Stimulated activated CD8-positive, alpha-beta memory T cell treated with anti-CD3 and anti-CD28 coated beads, Interleukin-2, amount 100 ng/mL, for 1 hour (primary cell): ENCODE data around the gene KREMEN1.

Experiments used
- DNase-seq, 2 donors: peaks; one replicate each; pipeline ENCODE4 v3.0.0-alpha.2; 2020; ENCODE audit warnings: low read depth in 2 of 2

The KREMEN1 gene

DNA sequence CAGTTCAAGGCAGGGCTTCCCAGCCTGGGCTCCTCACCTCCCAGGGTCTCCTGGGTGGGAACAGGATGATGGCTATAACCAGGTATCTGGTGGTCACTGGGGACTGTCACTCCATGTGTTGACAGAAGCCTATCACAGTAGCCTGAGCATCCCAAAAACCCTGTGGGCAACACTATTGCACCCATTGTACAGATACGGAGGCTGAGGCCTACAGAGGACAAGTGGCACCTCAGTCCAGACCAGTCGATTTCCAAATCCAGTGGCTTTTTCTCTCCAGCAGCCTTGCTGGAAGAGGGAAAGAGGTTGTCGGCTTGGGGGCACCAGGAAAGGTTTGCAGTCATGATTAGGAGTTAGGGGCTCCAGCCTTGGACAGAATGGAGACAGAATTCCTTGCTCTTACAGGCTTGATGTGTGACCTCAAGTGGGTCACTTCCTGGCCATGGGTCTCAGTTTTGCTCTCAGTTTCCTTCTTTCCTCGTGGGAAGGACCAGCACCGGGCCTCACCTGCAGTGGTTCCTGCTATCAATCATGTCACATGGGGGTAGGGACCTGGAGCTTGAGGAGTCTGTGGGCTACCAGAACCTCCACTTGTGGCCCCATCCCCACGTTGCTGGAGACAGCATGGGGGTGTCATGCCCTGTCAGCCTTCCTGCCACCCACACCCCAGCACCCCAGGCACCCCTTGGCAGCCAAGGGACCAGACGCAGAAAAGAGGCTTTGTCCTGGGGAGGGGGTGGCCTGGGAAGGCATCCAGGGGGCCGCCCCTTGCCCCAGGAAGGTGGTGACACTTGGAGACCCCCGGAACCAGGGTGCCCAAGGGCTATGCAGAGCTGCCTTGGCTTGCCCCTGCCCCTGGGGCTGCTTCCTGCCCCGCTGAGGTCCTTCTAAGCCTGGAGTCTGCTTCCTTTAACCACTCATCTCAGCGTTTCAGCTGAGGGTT lies 135.0 kb downstream of the KREMEN1 start:
- no peak for DNase-seq

DNA sequence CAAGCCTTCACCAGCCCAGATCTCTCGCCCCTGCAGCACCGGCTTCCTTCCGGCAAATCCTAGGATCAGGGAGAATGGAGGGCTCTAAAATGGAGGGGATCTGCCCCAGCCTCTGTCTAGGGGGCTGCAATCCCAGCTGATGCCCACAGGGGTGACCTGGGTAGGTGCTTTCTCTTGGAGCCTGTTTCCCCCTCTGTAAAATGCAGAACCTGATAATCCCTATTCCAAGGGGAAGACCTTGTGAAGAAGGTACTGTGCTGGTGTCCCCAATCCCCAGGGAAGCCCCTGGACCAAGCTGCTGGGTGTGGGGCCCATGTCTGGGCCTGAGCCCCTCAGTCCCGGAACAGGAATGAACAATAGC lies 135.6 kb downstream of the KREMEN1 start:
- DNase-seq: no peak

DNA sequence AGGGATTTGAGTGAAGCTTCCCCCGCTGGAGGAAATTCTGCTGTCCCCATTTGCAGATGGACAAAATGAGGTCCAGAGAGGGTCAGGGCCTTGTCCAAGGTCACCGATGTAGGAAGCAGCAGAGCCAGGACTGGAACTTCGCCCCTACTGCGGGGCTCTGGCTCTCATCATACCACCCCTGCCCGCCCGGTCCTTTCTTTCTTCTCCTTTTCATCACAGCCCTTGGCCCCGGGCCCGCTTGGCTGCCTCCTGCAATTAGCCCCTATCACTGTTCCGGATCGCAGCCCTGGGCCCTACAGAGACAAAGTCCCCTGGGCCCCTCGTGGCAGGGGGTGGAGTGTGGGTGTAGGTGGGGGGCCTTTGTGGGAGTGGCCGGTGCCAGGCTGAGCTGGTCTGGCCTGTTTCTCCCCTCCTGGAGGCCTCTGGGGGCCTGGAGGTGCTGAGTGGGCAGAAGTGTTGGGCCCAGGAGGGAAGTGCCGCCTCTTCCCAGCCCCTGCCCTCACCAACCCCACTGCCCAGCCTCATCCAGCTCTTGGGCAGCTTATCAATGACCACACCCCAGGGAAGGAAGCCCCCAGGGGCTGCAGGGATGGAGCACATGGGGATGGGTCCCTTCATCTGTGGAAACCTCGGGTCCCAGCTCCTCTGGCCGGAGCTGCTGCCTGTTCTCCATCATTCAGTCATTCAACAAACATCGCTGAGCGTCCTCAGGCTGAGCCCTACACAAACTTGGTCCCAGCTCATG lies 136.2 kb downstream of the KREMEN1 start:
- DNase-seq: no peak

DNA sequence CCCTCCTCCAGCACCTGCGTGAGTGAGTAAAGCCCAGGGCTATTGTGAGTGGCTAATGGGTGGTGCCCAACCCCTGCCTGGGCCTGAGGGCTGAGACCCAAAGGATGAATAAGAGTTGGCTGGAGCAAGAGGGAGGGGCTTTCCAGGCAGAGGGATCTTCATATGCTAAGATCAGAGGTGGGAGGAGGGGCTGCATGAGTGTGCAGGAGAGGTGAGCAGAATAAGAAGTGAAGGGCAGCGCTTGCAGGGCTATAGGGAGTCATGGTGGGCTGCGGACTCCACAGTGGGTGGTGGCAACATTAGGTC lies 136.7 kb downstream of the KREMEN1 start:
- no peak for DNase-seq

DNA sequence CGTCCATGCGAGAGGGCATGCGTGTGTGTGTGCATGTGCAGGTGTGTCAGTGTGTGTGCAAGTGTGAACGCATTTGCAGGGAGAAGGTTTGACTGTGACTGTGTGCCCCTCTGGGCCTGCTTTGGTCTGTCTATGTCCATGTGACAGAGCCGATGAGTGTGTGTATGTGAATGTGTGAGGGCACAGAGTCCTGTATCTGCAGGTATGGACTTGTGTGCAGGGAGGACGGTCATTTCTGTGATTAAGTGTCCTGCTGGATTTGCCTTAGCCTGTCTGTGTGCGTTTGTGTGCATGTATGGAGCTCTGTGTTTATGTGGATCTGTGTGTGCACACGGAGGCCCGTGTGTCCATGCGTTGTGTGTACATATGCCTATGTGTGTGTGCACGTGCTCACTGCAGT lies 138.2 kb downstream of the KREMEN1 start:
- no peak for DNase-seq

DNA sequence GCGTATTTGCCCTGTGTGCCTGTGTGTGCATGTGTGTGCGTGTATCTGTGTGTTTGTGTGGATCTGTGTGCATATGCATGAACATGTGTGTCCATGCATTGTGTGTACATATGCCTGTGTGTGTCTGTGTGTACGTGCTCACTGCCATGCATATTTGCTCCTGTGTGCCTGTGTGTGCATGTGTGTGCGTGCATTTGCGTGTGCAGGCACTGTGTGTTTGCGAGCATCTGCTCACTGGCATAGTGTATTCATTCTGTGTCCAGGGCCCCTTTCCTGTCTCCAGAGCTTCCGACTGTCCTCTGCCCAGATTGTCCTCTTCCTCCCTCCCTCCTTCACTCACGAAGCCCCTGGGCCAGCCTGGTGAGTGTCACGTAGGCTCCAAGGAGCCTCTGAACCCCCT lies 138.6 kb downstream of the KREMEN1 start:
- no peak for DNase-seq

DNA sequence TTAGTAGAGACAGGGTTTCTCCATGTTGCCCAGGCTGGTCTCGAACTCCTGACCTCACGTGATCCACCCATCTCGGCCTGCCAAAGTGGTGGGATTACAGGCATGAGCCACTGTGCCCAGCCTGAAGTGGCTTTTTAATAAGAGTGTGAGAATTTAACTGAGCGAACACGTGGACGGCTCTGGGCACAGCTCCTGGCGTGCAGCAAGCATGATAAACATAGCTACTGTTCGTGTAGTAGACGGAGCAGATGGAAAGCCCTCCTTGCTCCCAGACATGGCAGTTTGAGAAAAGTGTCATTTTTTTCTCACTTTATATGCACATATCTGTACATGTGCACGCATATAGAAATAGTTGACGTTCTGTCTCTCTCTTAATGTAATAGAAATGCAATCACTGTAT lies 139.9 kb downstream of the KREMEN1 start:
- no peak for DNase-seq

DNA sequence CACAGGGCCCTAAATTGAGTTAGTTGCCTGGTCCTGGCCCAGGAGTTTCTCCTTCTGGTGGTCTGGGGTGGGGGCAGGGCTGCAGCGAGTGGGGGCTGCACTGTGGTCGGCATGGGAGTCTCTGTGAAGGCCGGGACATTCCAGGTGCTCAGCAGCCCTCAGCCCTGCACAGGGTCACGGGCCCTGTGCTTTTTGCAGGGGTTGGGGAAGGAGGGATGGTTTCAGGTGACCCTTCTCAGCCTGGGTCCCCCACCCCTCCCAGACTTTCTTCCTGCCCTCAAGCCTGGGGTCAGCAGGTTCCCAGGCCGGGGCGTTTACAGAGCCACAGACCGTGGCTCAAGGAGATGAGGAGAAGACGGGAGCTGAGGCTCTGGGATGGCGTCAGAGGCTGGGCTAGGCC lies 140.7 kb downstream of the KREMEN1 start:
- DNase-seq: no peak

DNA sequence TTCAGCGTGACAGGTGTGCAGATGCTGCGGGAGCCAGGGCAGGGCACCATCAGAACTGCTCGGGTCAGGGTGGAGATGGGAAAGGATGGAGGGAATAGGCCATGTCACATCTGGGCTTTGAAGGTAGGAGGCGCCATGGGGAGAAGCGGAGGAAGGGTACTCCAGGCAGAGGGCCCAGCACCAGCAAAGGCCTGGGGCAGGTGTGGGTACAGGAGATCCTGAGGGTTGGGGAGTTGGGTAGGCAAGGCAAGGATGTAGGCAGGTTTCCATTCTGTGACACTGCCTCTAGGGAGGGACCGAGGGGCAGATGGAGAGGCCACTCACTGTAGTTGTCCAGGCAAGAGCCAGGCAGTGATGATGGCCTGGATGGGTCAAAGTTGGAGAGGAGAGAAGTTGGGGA lies 141.4 kb downstream of the KREMEN1 start:
- DNase-seq: no peak

DNA sequence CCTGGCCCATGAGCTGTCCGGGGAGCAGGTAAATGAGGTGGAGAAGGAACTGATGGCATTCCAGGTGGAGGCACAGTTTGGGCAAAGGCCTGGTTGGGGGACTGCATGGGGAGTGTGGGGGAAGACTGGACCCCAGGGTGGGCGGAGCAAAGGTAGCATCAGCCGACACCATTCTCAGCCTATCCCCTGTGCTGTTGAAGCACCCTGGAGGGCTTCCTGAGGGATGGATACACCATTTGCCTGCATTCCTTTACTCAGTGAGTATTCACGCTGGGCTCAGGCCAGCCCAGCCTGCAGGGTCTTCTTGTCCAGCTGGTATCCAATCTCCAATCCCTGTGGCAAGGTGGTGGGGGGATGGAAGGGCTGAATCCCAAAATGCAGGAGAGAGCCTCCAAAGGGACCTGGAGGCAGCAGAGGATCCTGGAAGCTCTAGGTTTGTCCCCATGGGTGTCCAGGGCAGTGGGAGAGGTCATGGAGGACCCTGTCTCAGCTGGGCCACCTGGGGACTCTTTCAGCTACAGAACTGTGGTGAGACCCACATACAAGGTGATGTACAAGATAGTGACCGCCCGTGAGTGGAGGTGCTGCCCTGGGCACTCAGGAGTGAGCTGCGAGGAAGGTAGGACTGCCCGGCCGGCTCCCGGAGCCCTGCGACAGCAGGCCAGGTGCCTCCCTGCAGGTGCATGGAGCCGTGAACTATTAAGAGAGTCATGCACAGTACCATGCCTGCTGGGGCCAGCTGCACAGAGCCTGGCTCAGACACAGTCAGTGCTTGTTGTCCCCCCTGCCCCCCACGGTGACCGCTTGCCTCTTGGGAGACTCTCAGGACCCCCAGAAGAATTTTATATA lies 142.4 kb downstream of the KREMEN1 start:
- no peak for DNase-seq

DNA sequence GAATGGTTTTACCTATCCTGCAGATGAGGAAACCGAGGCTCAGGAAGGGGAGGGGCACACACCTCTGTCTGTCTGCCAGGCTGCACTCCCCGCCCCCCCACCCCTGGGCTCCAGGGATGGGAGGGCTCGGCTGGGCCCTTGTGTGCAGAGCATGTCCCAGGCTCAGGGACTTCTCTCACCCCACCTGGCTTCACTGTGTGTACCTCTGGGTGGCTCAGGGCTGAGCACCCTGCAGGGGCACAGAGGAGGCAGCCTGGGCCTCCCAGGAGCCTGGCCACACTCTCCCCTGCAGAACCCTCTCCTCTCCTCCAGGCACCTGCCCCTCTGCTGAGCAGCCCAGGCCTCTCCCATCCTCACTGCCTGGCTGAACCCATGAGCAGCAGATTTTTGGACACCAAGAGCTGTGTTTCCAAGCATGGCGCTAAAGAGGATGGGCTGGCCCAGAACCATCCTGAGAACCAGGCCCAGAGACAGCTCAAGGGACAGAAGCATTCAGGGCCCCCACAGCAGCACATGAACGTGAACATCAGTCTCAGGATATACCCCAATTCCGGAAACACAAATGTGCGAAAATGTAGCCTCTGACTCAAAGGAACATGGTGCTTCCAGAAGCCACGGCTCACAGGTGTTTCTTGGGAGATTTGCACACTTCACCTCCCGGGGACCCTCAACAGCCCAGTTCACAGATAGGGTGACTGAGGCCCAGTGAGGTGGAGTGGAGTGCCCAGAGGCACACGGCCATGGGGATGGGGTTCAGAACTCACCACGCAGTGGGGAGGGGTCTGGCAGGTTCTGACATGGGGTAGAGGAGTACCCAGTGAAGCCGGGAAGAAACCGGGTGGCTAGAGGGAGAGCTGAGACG lies 143.4 kb downstream of the KREMEN1 start:
- no peak for DNase-seq

DNA sequence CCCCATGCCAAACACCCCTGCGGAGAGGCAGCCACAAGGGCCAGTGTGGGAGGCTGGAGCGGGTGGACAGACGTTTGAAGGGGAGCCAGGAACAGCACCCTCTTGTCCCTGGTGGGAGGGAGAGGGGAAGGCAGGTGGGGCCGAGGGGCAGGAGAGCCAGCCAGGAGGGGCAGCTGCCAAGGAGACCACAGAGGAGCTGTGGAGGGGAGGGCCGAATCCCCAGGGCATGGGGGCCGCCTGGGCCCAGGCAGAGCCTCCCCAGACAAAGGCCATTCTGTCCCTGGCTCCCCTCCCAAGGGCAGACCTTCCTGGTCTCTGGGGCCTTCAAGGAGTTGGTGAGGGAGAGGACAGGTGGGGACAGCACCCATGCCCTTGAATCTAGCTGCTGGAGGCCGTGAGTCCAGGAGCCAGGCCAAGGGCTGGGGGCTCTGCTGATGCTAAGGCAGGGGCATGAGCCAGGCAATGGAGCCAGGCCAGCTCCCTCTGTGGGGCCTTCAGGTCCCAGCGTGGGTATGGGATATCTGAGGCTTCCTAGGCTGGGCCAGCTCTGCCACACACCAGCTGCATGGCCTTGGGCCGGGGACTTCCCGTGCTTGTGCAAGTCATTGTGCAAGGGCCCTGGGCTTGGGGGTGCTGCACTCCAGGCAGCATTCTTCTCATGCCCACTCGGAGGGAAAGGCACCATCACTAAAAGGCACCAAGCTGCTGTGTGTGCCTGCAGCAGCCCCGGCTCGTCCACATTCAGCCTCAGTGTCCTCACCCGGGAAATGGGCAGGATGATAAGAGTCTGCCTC lies 144.2 kb downstream of the KREMEN1 start:
- DNase-seq: no peak
